ENCODE data around the gene ATP10A.
A peak's percentile ranks its signal among the peaks of the same experiment; 100 is the strongest.

The ATP10A gene

DNA sequence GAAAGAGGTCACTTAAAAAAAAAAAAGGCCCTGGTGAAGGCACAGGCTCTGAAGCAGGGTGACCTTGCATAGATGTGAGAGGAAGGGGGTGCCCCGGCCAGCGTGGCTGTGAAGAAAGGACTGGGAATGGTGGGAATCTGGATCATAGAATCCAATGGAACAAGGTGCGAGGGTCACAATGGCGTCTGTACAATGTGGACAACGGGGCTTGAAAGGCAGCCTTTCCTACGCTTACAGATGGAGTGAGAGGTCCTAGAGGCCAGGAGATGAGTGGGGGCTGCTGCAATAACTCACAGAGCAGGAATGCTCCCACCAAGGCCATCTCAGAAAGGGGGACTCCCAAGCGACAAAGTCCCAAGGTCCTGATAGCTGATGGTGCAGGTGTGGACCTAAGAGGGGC, 162.2 kb downstream of the ATP10A start:
- DNase-seq (ENCODE audit: low read depth, low spot score), result no peak

DNA sequence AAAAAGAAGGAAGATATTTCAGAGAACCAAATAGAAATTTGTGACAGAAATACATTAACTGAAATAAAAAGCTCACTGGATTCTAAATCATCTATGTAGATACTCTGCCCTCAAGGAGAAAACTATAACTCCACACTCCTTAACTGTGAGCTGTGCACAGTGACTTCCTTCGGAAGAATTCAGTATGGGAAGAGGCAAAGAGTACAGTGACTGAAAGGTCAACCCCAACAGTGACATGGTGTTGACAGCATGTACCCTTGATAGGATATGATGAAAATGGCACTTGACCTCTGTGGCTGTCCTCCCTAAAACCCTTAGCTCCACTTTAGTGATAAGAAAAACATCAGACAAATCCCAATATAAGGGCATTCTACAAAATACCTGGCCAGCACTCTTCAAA, 165.5 kb downstream of the ATP10A start:
- DNase-seq (ENCODE audit: low read depth, low spot score), result no peak

DNA sequence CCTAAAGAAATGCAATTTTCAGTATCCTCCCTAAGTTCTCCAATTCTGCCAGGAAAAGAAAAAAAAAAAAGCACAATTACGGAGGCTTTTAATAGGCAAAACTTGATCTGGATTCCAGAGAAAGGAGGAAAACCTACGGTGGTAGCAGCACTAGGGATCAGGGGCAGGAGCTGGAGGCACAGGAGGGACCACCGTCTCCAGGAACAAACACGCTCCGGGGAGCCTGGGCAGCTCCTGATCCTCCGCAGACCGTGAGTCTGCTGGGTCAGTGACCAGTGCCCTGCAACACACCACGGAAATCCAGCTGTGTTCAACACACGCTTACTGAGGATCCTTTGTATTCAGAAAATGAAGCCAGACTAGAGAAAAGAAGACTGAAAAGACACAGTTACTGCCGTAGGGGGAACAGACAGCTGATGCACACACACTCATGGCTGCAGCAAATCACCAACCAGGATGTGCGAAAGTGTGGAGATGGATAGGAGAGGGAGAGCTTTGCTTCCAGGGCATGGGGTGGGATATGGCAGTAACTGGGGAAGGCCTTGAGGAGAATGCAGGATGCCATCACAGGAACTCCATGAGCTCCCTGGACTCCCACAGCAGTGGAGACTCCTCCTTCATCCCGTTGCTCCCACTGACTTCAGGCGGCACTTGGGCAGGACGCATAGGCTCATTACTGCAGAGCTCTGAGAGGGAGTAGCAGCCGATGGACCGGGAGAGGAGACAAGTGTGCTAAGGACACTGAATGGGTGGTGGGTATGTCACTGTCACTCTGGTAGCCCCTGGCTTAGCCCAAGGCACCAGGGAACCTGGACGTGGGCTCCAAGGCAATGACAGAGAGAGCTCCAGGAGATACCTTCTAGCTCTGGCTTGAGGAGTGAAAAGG, 167.0 kb downstream of the ATP10A start:
- DNase-seq (ENCODE audit: low read depth, low spot score), result no peak

DNA sequence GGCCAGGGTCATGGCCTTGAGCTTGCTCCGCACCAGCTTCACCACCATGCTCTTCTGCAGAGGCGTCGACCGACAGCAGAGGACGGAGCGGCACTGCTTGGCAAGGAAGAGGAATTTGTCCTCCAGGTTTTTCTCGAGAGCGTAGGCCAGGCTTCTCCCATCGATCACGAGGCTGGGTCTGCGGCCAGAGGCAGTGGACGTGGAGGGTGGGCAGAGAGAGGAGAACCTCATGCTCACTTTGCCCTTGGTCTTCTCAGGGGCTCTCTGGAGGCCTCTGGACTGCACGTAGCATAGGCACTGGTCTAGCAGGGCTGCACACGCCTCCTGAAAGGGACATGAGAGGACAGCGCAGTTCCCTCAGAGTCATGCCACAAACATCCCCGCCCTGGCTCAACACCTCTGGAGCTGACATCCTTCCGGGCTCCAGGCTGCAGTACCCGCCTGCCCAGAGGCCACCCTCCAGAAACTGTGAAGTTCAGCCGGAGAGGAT, 168.3 kb downstream of the ATP10A start:
- no peak for DNase-seq (ENCODE audit: low read depth, low spot score)

DNA sequence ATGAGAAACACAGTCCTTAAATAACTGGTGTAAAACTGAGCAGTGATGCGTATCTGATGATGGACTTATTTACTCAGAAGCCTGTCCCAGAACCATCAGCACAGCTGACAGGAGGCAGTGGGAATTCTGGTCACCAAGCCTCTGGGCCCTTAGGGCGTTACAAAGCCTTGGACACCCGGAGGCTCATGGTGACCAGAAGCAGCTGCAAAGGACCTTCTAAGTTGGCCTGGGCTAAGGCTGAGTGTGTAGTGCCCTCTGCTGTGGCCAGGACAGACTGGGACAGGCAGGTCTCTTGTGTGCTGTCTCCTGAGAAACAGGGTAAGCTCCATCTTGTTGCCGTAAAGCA, 168.9 kb downstream of the ATP10A start:
- no peak for DNase-seq (ENCODE audit: low read depth, low spot score)

DNA sequence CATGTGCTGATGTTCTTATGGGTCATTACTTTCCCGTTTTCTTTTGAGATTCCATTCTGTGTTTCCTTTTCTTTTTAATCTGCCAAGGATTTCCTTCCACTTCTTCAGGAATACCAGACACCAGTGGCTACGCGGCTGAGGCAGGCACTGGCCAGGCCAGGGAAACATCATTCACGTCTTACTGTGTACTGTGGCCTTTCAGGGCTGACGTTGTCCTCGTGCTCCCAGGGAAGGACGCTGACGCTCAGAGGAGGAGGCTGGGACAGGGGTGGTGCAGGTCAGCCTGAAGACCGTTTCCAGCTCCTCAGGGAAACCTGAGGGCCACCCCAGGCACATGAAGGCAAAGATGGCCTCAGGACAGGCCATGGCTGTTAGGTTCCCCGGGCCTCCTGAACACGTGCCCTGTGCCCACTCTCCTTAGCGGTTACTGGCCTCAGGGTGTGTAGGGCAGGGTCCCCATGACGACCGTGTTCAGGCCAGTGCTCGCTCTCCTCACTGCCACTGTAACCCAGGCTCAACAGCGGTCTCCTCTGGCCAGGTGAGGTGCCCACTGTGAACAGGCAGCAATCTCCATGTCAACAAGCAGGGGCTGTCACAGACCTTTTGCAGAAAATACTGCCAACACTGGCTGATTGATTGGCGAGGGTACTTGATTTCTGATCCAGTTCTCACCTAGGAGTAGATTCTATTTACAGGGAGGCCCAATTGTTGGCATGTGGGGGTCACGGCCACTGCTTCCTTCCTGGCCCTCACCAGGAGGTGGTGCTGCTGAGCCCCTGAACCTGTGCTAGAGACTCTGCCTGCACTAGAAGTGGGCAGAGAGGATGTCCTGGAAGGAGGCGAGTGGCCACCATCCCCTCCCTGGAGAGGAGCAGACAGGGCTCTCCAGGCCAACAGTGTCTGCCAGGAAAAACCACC, 169.5 kb downstream of the ATP10A start:
- peak; percentile 64 for DNase-seq (ENCODE audit: low read depth, low spot score)

DNA sequence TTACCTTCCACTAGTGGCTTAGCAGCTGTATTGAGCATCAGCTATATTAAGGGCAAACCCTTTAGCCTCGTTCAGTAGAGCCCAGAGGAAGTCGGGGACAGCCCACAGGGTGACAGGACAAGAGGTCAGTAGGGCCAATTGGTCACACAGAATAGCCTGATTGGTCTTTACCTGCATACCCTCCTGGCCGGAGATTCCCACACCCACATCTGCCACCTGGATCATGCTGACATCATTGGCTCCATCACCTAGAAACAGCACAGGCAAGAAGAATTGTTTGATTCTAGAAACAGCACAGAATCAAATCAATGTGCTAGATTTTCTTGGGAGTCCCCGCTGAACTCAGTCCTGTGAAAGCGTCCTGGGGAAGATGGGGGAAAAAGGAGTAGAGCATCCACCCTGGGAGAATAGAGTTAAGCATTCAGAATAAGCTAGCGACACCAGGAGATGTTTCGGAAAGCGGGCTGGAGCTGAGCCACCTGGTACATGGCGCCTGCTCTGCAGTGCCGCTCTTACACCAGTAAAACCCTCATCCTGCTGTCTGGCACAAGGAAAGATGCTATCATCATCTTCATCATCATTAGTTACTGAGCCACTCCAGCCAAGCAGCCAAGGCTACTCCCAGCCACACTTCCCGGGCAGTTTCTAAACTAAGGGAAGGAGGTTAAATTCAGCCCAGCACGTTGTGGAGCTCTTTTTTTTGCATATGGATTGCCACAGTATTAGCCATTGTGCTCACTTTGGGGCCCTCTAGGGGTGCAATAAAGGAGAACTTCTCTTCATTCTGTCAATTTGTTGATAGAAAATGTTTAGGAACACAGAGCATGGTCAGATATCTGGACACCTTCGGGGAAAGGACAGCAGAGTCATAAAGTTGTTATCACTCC, 171.3 kb downstream of the ATP10A start:
- peak; percentile 43 for DNase-seq (ENCODE audit: low read depth, low spot score)

DNA sequence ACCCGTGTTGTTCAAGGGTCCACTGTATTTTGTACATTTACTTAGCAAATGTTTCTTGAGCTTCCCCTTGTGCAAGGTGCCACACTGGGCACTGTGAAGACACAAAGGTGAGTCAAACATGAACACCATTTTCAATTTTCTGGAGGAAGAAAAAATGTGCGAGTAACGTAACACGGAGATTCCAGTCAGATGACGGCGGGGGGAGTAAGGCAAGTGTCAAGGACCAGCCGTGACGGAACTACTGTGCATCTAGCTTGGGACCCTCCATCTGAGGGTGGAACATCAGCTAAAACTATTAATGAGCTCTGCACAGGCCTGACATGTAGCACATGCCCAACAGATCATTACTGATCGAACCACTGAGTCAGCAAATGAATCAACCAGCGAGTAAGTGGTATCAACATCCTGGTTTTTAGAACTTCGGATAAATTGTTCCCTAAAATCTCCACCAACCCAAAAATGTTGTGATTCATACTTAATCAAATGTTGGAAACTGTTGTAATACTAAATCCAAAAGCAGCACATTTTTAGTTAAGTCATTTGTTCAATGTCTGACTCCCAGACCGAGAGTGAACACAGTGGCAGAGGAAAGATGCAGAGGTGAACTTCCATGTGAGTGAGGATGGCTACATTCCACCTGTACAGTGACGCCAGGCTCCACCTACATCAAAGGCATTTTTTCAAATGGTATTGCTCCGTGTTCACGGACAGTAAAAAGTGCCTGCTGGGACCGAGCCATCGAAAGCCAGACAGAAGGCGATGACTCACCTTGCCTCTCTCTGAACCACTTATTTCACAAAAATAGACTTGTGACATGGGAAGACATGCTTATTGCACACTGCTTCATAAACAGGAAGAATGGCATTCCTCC, 172.2 kb downstream of the ATP10A start:
- peak; percentile 81 for DNase-seq (ENCODE audit: low read depth, low spot score)

DNA sequence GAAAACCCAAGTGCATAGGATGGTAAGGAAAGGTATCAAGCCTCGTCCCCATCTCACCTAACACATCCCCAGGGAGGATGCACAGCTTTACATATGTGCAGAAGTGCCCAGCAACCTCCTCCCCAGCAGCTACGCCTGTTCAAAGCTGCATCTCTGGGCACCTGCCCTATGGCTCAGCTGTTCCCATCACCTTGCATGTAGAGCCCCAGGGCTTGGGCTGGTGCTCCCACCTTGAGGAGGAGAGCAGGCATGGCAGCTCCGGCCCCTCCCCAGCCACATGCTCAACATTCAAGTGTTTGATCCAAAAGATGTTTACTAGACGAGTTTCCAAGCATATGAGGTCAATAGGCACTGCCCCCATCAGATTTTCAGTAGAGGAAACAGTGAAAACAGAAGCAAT, 173.5 kb downstream of the ATP10A start:
- DNase-seq (ENCODE audit: low read depth, low spot score), result no peak

DNA sequence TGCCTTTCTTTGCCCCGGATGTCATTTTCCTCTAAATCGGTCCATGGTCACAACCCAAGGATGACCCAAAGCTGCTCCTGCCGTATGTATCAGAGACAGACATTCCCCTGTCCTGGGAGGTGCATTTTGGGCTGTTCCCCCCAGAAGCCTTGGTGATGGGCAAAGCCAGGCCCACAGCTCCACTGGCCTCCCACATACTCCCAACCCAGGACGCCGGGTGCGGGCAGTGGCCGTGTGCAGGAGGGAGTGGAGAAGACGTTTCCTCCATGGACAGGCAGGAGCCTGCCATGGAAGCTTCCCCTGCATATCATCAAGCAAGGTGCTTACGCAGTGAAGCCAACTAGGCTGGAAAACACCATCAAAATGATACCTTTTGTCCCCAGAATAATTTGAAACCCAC, 175.0 kb downstream of the ATP10A start:
- no peak for DNase-seq (ENCODE audit: low read depth, low spot score)

DNA sequence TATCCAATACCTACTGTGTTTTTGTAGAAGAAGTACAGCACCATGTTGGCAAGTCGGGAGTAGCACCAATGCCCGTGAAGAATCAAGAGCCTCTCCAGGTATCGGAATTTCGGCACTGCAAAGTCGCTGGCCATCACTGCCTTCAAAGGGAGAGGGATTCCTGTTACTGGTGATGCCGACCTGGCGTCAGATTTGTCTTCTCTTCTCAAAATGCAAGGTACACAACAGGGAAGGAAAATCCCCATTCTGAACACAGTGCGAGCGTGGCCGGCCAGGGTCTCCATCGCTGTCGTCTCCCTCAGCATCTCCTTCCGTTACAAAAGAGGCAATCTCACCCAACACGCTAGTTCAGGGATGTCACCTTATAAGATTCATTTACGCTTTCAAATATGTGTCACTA, 175.4 kb downstream of the ATP10A start:
- DNase-seq (ENCODE audit: low read depth, low spot score), result no peak

DNA sequence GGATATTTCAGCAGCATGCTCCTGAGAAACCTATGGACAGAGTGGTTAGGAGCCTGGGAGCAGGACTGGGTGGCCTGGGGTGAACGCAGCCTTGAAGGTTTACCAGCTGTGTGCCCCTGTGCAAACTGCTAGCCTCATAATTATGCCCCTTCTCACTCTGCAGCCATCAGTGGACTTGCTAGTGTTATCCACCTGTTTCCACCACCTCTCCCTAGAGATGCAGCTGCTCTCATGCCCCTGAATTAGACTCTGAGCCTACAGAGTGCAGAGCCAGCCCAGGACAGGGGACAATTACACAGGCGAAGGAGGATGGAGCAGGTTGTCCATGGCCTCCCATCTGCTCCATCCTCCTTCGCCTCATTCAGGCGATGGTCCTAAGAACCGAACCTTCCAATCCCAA, 175.9 kb downstream of the ATP10A start:
- no peak for DNase-seq (ENCODE audit: low read depth, low spot score)

DNA sequence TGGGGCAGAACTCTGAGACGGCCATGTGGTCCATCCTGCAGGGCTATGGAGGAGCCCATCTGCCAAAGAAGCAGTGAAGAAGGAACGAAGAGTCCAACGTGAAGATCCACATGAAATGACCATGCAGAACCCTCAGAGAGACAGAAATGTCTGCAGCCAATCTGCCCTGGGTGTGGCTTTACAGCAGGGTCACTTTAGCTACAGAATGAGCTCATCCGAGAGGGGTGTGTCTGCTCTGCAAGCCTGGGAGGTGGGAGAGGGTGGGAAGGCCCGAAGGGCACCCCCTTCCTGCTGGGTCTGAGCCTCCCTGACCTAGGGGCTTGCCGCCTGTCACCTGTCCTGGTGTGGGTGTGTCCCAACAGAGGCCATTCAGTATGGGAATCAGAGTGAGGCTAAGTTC, 176.3 kb downstream of the ATP10A start:
- no peak for DNase-seq (ENCODE audit: low read depth, low spot score)

DNA sequence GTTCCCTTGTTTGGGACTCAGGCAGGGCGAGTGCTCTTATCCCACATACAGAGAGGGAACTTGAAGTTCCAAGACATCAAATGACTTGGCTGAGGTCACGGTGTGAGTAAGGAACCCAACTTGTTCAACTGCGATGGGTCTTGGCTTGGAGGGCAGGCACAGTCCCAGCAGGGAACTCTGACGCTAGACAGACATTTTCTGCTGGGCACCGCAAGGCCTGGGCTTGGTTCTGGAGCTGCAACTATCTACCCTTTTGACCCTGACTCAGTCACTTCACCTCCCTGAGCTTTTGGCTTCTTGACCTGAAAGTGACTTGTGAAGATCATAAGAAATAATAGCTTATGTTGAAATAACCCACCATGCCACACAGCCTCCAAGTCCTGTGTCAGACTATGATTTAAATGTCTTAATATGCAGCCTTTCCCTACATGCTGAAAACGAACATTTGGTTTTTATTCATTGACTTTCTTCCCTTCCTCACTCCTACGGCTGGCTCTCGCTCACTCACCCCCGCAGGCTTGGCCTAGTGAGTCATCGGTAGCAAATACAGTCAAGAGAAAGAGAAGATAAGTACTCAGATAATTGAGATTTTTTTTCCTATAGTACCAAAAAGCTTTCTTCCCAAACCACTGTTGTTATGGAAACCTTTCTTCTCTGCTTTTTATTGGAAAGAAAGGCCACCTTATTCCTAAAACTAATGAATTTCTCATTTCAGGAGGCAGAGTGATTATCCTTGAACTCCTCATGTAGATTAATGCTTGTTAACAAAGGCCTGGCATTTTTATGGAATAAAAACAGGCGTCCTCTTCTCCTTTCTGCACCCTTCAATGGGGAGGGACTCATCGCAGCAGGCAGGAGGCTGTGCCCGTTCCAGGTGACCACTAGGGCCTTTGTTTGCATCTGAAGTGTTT, 178.4 kb downstream of the ATP10A start:
- DNase-seq (ENCODE audit: low read depth, low spot score), result peak; percentile 89

DNA sequence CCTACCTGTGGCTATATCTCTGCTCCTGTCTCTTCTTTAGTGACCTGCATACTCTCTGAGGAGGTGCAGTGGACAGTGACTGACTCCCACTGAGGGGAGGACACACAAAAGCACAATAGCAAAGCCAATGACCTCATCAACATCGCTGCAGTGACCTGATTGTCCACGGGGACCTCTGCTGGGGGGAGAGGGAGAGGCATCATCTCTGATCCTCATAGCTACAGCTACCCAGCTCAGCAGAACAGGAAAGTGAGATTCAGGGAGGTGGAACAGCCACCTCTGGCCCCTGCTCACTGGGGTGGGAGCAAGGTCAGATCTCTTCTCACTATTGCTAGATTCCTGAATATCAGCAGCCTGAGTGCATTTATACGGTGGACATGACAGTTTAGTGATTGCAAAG, 179.2 kb downstream of the ATP10A start:
- no peak for DNase-seq (ENCODE audit: low read depth, low spot score)

DNA sequence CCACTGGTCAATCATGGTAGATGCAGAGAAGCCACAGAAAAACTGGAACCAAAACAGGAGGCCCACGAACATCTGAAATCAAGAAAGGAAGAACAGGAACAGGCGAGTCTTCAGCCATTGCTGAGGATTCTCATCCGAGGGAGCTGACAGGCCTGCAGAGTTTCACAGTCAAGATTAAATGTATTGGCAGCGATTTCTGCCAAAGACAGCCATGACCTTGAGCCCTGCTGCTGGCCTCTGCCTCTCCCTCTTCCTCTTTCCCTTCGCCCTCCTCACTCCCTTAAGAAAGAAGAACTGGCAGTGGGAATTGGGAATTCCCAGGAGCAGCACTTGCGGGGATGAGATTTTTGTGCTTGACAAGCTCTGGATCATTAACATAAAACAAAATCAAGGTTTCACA, 179.7 kb downstream of the ATP10A start:
- DNase-seq (ENCODE audit: low read depth, low spot score), result no peak

DNA sequence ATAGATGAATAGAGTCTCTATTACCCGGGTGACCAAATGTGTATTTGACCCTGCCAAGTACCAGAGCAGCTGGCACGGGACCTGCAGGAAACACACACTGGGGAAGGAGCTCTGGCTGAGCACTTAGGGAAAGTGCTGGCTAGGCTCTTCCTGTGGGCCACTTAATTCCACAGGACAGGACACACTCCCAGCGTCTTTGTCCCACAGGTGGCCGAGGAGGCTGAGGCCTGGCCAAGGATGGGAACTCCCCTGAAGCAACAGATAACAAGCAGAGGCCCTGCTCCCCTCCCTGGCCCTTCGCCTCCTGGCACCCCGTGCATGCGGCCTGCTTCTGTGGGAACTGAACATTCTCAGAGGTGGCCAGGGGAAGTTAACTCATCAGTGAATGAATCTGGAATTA, 180.8 kb downstream of the ATP10A start:
- peak; percentile 42 for DNase-seq (ENCODE audit: low read depth, low spot score)

DNA sequence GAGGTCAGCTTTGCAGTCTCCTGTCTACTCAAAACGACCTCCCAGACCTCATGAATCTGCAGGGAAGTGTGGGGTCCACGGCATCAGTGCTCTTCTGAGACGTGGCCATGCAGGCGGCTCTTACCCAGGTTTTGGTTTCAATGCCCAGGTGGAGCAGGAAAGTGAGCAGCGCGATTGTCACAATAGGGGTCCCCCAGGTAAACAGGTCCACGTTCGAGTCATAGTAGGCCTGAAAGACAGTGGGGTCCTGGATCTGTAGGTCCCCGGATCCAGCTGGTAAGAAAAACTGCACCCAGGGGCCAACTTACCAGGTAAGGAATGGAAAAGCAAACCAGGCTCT, 182.5 kb downstream of the ATP10A start:
- no peak for DNase-seq (ENCODE audit: low read depth, low spot score)

DNA sequence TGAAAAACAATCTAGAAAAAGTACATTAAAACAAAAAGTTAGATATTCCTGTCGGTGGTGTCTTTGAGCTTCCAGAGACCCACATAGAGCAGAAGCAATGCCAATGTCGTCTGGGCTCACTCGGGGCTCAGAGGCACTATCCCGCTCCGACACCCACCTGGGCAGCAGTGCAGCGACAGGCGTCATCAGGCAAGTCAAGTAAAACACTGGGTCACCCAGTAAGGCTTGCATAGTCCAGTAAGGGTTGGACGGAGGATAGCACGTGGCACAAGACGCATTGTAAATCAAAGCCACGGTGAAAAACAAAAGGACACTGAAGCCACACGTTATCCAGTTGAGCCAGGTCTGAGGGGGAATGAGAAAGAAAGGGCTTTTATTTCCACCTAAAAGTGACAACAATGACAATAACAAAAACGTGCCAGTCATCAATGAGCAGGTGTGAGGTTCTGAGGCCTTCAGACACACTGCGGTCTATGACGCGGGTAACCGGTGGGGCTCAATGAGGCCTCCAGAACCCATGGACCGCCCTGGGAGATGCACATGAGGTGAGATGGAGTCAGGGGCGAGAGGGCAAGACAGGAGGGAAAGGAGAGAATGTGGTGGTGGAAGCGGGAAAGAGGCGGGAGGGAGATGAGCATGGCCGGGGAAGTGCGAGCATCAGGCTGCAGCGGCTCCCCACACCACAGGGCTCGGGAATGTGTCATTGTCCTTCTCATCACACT, 183.0 kb downstream of the ATP10A start:
- no peak for DNase-seq (ENCODE audit: low read depth, low spot score)

All from astrocyte of the hippocampus (primary cell).